ENCODE measurements around the gene RAG1.

Gene RAG1

GRCh38 chr11:36627006-36627405 lies 59.2 kb downstream of the RAG1 start:
- peak; percentile 46 for FAIRE-seq
- TF ChIP-seq, protein P1, sequence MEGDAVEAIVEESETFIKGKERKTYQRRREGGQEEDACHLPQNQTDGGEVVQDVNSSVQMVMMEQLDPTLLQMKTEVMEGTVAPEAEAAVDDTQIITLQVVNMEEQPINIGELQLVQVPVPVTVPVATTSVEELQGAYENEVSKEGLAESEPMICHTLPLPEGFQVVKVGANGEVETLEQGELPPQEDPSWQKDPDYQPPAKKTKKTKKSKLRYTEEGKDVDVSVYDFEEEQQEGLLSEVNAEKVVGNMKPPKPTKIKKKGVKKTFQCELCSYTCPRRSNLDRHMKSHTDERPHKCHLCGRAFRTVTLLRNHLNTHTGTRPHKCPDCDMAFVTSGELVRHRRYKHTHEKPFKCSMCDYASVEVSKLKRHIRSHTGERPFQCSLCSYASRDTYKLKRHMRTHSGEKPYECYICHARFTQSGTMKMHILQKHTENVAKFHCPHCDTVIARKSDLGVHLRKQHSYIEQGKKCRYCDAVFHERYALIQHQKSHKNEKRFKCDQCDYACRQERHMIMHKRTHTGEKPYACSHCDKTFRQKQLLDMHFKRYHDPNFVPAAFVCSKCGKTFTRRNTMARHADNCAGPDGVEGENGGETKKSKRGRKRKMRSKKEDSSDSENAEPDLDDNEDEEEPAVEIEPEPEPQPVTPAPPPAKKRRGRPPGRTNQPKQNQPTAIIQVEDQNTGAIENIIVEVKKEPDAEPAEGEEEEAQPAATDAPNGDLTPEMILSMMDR (IDR thresholded peaks at IDR 0.05; ENCODE audit: insufficient read depth, missing control alignments), result no peak

DNA sequence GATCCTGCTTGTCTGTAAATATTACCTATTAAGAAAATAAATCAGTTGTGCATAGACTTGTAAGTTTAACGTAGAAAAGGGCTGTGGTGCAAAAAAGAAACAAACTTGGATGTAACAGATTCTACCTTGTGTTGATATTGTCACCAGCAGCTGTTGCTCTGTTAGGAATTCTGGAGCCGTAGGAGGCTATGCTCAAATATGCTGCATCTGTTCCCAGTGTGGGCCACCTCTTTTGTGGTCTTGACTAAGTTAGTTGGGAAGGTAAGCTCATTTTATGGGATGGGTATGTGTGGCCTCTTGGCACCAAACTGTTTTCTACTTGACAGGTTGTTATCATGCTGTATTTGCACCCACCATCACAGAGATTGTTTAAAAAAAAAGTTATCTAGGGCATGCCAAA lies 59.7 kb downstream of the RAG1 start:
- TF ChIP-seq, protein P1 (IDR thresholded peaks at IDR 0.05; ENCODE audit: insufficient read depth, missing control alignments), result no peak
- DNase-seq (ENCODE audit: insufficient read length, low spot score), result no peak
- no peak for FAIRE-seq

More at GRCh38 chr11:36627006-36627405, 59.2 kb downstream of the RAG1 start:
- DNase-seq (ENCODE audit: insufficient read length, low spot score), result no peak

DNA sequence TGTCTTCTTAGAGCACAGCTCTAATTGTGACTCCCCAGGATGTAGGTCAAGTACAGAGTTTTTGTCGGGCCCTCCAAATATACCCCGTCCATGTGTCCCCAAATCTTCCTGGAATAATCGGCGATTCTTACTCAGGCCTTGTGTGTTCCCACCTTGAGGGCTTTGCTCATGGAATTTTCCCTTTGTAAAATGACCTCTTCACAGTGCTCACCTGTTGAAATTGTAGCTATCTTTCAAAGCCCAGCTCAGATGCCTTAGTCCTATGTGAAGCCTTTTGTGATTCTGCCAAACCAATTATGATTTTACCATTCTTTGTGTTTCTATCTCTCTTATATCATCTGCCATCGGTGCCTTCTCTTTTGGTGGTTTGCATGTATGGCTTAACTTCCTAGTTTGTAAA lies 60.3 kb downstream of the RAG1 start:
- FAIRE-seq, result no peak
- no peak for DNase-seq (ENCODE audit: insufficient read length, low spot score)
- TF ChIP-seq, protein P1 (IDR thresholded peaks at IDR 0.05; ENCODE audit: insufficient read depth, missing control alignments), result no peak

GRCh38 chr11:36628765-36629244 lies 61.0 kb downstream of the RAG1 start:
- DNase-seq (ENCODE audit: insufficient read length, low spot score) (no peak), FAIRE-seq (no peak)
- TF ChIP-seq, protein P1 (IDR thresholded peaks at IDR 0.05; ENCODE audit: insufficient read depth, missing control alignments), result no peak
